ENCODE data around the gene FAM234B. TPM values are rescaled to one million over a fixed set of nuclear protein-coding genes. Genes with fewer than 3 reads are reported as not detected.

The FAM234B gene
- polyA plus RNA-seq, 1 donor (not counting 4 experiments of a cell fraction or from before 2014, with no cell fraction given): 4.5 TPM

DNA sequence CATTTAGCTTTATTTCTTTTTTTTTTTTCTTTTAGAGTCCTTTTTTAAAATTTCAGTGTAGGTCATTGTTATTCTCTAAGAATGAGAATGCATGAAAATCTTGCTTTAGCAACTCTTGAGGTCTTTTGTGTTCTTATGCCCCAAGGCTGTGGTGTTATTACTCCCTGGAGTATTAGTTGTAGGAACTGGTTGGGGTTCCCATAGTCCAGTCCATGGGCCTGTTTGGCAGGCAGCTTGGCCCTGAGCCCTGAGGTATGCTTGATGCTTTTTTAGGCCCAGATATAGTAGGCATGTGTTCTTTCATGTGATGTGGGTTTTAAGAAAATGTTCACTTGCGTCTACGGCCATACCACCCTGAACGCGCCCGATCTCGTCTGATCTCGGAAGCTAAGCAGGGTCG, 1.6 kb downstream of the FAM234B start:
- Histone ChIP-seq H3K36me3 (ENCODE audit: control insufficient read depth in 2 of 2, extremely low read depth in 1 of 2, insufficient read depth in 2 of 2, low read length in 2 of 2) (no peaks in the 10 kb centered on the region), H3K4me1 (ENCODE audit: control insufficient read depth, extremely low read depth, insufficient read depth, low read length) (peaks cover 13% of the 10 kb centered on the region), H3K4me3 (ENCODE audit: control insufficient read depth in 2 of 3, extremely low read depth in 1 of 3, insufficient read depth in 2 of 3, low read depth in 1 of 3, low read length in 3 of 3) (no peak overlapping the region), H3K4me2 (ENCODE audit: control insufficient read depth, extremely low read depth, insufficient read depth, low read depth, low read length) (no peak overlapping the region), H3K9ac (ENCODE audit: control insufficient read depth, extremely low read depth, insufficient read depth, low read length) (no peak overlapping the region), H3K27me3 (ENCODE audit: control insufficient read depth, extremely low read depth, insufficient read depth, low read length) (no peaks in the 10 kb centered on the region), H4K20me1 (ENCODE audit: control insufficient read depth, extremely low read depth, insufficient read depth, low read length) (no peaks in the 10 kb centered on the region), H2AFZ (ENCODE audit: control insufficient read depth, low read length) (no peak overlapping the region), H3K9me1 (ENCODE audit: control insufficient read depth, extremely low read depth, insufficient read depth, low read length) (no peaks in the 10 kb centered on the region), H3K9me3 (ENCODE audit: control insufficient read depth, low read depth, low read length) (no peaks in the 10 kb centered on the region), H3K27ac (ENCODE audit: control insufficient read depth, insufficient read depth, low read length) (no peak overlapping the region), H3K79me2 (ENCODE audit: control insufficient read depth, insufficient read depth, low read length) (no peaks in the 10 kb centered on the region)
- TF ChIP-seq EZH2 (IDR thresholded peaks at IDR 0.05; ENCODE audit: low read length): no peak
- TF ChIP-seq, protein P1, sequence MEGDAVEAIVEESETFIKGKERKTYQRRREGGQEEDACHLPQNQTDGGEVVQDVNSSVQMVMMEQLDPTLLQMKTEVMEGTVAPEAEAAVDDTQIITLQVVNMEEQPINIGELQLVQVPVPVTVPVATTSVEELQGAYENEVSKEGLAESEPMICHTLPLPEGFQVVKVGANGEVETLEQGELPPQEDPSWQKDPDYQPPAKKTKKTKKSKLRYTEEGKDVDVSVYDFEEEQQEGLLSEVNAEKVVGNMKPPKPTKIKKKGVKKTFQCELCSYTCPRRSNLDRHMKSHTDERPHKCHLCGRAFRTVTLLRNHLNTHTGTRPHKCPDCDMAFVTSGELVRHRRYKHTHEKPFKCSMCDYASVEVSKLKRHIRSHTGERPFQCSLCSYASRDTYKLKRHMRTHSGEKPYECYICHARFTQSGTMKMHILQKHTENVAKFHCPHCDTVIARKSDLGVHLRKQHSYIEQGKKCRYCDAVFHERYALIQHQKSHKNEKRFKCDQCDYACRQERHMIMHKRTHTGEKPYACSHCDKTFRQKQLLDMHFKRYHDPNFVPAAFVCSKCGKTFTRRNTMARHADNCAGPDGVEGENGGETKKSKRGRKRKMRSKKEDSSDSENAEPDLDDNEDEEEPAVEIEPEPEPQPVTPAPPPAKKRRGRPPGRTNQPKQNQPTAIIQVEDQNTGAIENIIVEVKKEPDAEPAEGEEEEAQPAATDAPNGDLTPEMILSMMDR (optimal IDR thresholded peaks at IDR 0.05 in 1 of 3, IDR thresholded peaks at IDR 0.05 in 1 of 3, conservative IDR thresholded peaks at IDR 0.05 in 1 of 3; ENCODE audit: extremely low read depth in 1 of 3, insufficient read depth in 2 of 3, low read length in 3 of 3): no peak
- FAIRE-seq (no peak), DNase-seq (ENCODE audit: low read depth, low spot score) (no peak)
- dilution Hi-C loops (cut with MboI; ENCODE audit: extremely low pct_ligation_motif_present, low sequenced_read_pairs): no loop called here

GRCh38 chr12:13046964-13047363, 2.8 kb downstream of the FAM234B start:
- H3K36me3 ChIP-seq (ENCODE audit: control insufficient read depth in 2 of 2, extremely low read depth in 1 of 2, insufficient read depth in 2 of 2, low read length in 2 of 2): no peaks in the 10 kb centered on the region
- no peak overlapping the region for H3K4me3 ChIP-seq (ENCODE audit: control insufficient read depth in 2 of 3, extremely low read depth in 1 of 3, insufficient read depth in 2 of 3, low read depth in 1 of 3, low read length in 3 of 3)
- no peak for FAIRE-seq
- H3K9me1 ChIP-seq (ENCODE audit: control insufficient read depth, extremely low read depth, insufficient read depth, low read length): no peaks in the 10 kb centered on the region
- H3K27ac ChIP-seq (ENCODE audit: control insufficient read depth, insufficient read depth, low read length): no peak overlapping the region
- H3K4me2 ChIP-seq (ENCODE audit: control insufficient read depth, extremely low read depth, insufficient read depth, low read depth, low read length): no peak overlapping the region
- no peaks in the 10 kb centered on the region for H3K27me3 ChIP-seq (ENCODE audit: control insufficient read depth, extremely low read depth, insufficient read depth, low read length)
- TF ChIP-seq, protein P1 (optimal IDR thresholded peaks at IDR 0.05 in 1 of 3, IDR thresholded peaks at IDR 0.05 in 1 of 3, conservative IDR thresholded peaks at IDR 0.05 in 1 of 3; ENCODE audit: extremely low read depth in 1 of 3, insufficient read depth in 2 of 3, low read length in 3 of 3): no peak
- no peak for TF ChIP-seq EZH2 (IDR thresholded peaks at IDR 0.05; ENCODE audit: low read length)
- no peak overlapping the region for H2AFZ ChIP-seq (ENCODE audit: control insufficient read depth, low read length)
- peaks cover 13% of the 10 kb centered on the region for H3K4me1 ChIP-seq (ENCODE audit: control insufficient read depth, extremely low read depth, insufficient read depth, low read length)
- H3K9ac ChIP-seq (ENCODE audit: control insufficient read depth, extremely low read depth, insufficient read depth, low read length): no peak overlapping the region
- H4K20me1 ChIP-seq (ENCODE audit: control insufficient read depth, extremely low read depth, insufficient read depth, low read length): no peaks in the 10 kb centered on the region
- no peaks in the 10 kb centered on the region for H3K79me2 ChIP-seq (ENCODE audit: control insufficient read depth, insufficient read depth, low read length)
- H3K9me3 ChIP-seq (ENCODE audit: control insufficient read depth, low read depth, low read length): no peaks in the 10 kb centered on the region
- dilution Hi-C loops (cut with MboI; ENCODE audit: extremely low pct_ligation_motif_present, low sequenced_read_pairs): no loop called here
- no peak for DNase-seq (ENCODE audit: low read depth, low spot score)
